Daoy (cell line): ENCODE results near the gene ROR2. TPM values are rescaled to one million over a fixed set of nuclear protein-coding genes. Genes with fewer than 3 reads are reported as not detected.
A peak's percentile ranks its signal among the peaks of the same experiment; 100 is the strongest.
"Not testable (repeated sequence)": the region's sequence is repeated elsewhere in the genome, so short reads cannot be mapped to it uniquely, and the experiment has no call there.

Experiments used
- DNase-seq: peaks from one replicate; pipeline ENCODE4 v3.0.0-alpha.2; 2015; ENCODE audit warnings: low read depth
- total RNA-seq: library from RNA; depleted of rRNA; stranded (reverse); fragments of >200 nt; shearing (Covaris generic); gene quantifications from 2 replicates; pipeline ENCODE4 v1.2.3, GENCODE V29; 2014; rRNA removed

ROR2 gene
- total RNA-seq: 1.8 and 2.8 TPM in 2 replicates

- peak; percentile 85 for DNase-seq
Measured at GRCh38 chr9:91949946-91950664, at the start of gene ROR2. ROR2 (minus strand) TSS chr9:91950228.

- no peak for DNase-seq
Measured at GRCh38 chr9:91995000-91995655, 45.1 kb upstream of the ROR2 start.

GRCh38 chr9:91994422-91994821 lies 44.4 kb upstream of the ROR2 start:
- DNase-seq: no peak

- DNase-seq: no peak
Measured at GRCh38 chr9:91992461-91993041, 42.5 kb upstream of the ROR2 start.

GRCh38 chr9:91991721-91992341 lies 41.8 kb upstream of the ROR2 start:
- no peak for DNase-seq

- no peak for DNase-seq
Measured at GRCh38 chr9:91986248-91986647, 36.2 kb upstream of the ROR2 start.

- DNase-seq: no peak
Measured at GRCh38 chr9:91985692-91986091, 35.7 kb upstream of the ROR2 start.

GRCh38 chr9:91978740-91979414 lies 28.8 kb upstream of the ROR2 start:
- DNase-seq: peak; percentile 67

- not testable (repeated sequence) for DNase-seq
Measured at GRCh38 chr9:91975254-91975653, 25.2 kb upstream of the ROR2 start.

GRCh38 chr9:91972711-91973110 lies 22.7 kb upstream of the ROR2 start:
- DNase-seq: no peak

- no peak for DNase-seq
Measured at GRCh38 chr9:91972076-91972626, 22.1 kb upstream of the ROR2 start.

- no peak for DNase-seq
Measured at GRCh38 chr9:91967259-91967658, 17.2 kb upstream of the ROR2 start.

- no peak for DNase-seq
Measured at GRCh38 chr9:91966503-91966902, 16.5 kb upstream of the ROR2 start.

- DNase-seq: no peak
Measured at GRCh38 chr9:91963711-91964240, 13.7 kb upstream of the ROR2 start.

- DNase-seq: no peak
Measured at GRCh38 chr9:91960367-91960766, 10.3 kb upstream of the ROR2 start.

- DNase-seq: no peak
Measured at GRCh38 chr9:91958174-91958573, 8.1 kb upstream of the ROR2 start.

GRCh38 chr9:91954841-91955471 lies 4.9 kb upstream of the ROR2 start:
- peak; percentile 75 for DNase-seq

GRCh38 chr9:91953718-91954117 lies 3.7 kb upstream of the ROR2 start:
- DNase-seq: no peak

GRCh38 chr9:91951944-91952520 lies 2.0 kb upstream of the ROR2 start:
- DNase-seq: no peak

GRCh38 chr9:91949392-91949945 lies 559 bp downstream of the ROR2 start:
- peak; percentile 65 for DNase-seq
